HG02763 (cell line): Measurements from ENCODE around the gene PTPRK.

Experiments
- ATAC-seq: cut with Tn5 transposase; IDR thresholded peaks from one replicate; pipeline ENCODE4 v1.9.1; 2021; ENCODE audit warnings: mild to moderate bottlenecking, moderate library complexity; ENCODE audit not compliant: unreplicated experiment

The PTPRK gene

DNA sequence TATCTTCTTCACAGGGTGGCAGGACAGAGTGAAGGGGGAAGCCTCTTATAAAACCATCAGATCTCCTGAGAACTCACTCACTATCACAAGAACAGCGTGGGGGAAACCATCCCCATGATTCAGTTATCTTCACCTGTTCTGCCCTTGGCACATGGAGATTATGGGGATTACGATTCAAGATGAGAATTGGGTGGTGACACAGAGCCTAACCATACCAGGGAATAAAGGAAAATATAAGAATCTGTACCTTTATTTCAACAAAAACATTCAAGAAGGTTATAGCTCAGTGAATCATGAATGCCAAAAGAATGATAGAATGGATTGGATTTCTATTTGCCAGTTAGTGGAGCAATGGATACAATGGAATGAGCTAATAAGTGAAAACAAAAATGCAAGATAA lies 214.4 kb downstream of the PTPRK start:
- no peak for ATAC-seq

- ATAC-seq = no peak
Observed at GRCh38 chr6:128305228-128305627, 215.2 kb downstream of the PTPRK start.

DNA sequence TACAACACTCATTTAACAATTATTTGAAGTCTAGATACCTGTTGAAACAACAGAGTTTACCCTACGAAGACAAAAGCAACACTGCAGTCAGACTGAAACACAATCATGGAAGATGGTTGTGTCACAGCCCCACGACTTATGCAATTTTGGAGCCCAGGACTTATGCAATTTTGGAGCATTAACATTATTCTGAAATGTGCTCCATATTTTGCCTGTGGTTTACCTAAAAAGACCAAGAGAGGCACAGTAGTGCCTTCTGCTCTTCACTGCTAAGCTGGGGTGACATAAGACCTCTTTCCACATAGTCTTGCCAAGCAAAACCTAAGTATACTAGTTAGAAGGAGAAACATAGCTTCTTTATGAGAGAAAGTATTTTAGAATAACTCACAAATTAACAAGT lies 216.5 kb downstream of the PTPRK start:
- ATAC-seq = no peak

DNA sequence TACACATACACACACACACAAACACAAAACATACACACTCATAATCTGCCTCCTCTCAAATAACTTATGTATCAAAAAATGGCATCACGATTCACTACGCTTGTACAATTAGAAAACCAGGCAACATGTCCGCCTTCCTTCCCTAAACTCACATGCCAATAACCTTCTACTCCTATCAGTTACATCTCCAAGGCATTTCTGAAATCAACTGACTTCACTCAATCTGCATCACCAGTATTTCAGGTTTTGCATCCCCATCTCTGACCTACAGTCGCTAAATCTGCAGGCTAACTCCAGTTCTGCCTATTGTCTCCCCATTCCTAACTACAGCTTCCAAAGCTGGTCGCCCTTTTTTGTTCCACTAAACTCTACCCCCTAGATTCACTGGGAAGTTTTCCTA lies 217.5 kb downstream of the PTPRK start:
- no peak for ATAC-seq

DNA sequence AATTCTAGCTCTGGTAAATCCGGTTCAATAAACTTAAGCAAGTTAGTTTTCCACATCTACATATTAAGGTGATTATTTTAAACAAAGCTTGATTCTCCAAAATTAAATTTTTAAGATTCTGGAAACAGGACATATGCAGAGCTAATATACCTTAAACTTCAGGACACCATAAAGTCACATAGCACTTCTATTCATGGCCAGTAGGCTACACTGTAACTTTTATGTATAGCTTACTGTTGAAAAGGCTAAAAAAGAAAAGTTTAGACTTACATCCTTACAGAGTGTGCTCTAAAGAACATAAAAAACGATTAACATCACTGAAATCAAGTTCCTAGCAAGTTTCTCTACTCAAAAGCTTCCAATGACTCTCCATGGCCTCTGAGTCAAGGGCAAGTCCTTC lies 224.7 kb downstream of the PTPRK start:
- ATAC-seq = no peak

GRCh38 chr6:128290221-128290620 lies 230.2 kb downstream of the PTPRK start:
- ATAC-seq = no peak

DNA sequence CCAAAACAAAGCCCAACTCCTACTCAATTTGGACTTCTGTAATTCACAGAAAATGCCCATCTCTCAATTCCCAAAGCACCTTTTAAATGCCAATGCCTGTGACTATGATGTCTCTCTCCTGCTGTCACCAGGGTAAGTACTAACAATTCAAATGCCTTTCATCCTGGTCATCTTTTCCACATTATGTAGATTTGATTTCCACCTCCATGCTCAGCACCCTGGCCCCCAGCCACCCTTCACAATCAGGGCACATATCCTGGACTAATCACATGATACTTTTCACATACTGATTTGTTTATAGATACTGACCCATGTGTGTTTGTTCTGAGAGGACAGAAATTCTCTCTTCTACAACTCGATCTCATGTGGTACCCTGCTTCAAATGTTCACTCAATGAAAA lies 236.3 kb downstream of the PTPRK start:
- no peak for ATAC-seq

DNA sequence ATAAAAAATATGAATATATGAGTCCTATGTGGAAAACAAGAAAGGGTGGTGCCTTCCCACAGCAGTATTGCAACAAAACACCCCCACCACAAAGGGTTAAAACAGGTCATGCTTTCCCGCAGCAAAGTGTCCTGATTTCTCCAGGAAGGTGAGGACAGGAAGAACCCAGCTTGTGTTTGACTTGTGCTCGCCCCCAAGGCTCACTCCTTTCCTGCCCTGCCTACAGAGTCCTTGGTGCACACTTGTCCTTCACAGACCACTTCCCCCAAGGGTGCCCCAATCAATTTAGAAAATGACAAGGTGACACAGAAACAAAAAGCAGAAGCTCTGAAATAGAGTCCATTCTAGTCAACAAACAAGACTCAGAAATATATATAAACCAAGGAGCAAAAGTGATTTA lies 237.4 kb downstream of the PTPRK start:
- ATAC-seq = no peak

DNA sequence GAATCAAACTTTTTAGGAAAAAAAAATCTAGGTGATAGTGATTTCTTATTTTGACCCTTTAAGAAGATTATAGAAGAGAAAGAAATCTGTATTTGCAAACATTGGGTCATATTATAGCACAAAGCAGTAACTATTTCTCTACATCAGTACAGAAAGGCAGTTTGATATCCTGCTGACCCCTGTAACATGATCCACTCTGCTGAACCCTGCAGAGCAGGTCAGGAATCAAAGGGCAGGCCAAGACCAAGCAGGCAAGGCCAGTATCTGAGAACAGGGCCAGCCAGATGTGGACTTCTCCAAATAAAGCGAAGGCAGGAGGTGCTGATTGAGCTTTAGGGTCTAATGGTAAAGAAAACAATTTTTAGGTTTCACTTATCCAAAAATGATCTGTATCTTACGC lies 239.4 kb downstream of the PTPRK start:
- ATAC-seq = no peak

DNA sequence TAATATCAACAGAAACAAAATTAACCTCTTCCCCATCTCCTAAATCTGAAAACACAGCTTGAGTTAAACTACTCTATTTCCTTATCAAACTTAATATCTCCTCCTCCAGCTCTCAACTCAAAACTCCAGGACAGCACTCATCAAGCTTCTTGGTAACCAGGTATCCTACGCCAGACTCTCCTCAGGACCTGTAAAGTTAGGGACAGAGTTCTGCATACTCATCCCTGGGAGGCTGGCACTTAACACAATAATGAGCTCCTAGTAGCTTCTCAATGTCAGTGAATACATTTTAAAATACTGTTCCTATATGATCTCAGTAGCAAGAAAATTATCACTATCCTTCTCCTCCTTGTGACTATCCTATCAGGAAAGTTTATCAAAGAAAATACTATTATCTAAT lies 240.3 kb downstream of the PTPRK start:
- ATAC-seq = no peak

- no peak for ATAC-seq
Observed at GRCh38 chr6:128278836-128279235, 241.6 kb downstream of the PTPRK start.

GRCh38 chr6:128277379-128277778 lies 243.0 kb downstream of the PTPRK start:
- no peak for ATAC-seq

GRCh38 chr6:128276311-128276710 lies 244.1 kb downstream of the PTPRK start:
- no peak for ATAC-seq

GRCh38 chr6:128275681-128276080 lies 244.7 kb downstream of the PTPRK start:
- ATAC-seq = no peak

GRCh38 chr6:128275030-128275429 lies 245.4 kb downstream of the PTPRK start:
- no peak for ATAC-seq

- no peak for ATAC-seq
Observed at GRCh38 chr6:128271527-128271926, 248.9 kb downstream of the PTPRK start.

DNA sequence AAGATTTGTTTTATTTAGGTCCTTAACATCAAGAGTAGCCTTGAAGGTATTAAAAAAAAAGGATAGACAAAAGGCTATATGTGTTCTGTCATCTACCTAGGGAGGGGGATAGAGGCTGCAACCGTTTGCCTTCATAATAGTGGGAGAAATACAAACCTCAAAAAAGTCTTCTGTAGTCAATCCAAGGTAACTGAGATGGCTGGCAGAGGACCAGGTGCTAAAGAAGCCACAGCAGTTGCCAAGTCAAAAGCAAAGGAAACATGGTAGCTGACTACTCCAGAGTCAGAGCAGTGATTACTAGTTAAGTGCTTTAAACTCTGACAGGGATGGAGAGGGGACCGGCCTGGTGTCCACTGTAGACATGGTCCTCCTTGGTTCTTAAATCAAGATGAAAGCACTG lies 249.4 kb downstream of the PTPRK start:
- ATAC-seq = no peak

DNA sequence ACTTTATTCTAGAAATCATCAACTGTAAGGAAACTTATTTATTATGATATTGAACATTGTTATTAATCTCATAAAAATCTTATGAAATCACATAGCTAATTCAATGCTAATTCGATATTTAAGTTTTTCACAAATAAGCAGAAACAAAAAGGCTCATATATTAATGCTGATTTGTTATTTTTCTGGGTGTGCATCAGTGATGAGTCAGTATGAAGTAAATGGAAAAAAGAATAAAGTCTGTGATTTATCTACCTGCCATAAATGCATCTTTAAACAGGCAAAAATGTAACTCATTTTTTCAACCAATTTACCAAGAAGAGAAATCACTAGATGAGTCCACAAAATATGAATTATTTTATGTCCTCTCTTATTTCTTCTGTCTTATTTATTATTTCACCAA lies 253.5 kb downstream of the PTPRK start:
- ATAC-seq = no peak

DNA sequence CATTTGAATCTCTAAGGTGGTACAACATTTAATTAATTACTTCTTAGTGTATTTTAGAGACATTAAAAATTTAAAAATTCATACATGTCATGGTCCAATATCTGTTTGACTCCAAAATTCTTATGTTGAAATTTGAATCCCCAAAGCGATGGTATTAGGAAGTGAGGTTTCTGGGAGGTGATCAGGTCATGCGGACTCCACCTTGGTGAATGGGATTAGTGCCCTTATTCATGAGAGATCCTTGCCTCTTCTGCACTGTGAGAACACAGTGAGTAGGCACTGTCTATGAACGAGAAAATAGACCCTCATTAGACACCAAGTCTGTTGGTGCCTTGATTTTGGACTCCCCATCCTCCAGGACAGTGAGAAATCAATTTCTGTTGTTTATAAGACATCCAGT lies 254.7 kb downstream of the PTPRK start:
- no peak for ATAC-seq

DNA sequence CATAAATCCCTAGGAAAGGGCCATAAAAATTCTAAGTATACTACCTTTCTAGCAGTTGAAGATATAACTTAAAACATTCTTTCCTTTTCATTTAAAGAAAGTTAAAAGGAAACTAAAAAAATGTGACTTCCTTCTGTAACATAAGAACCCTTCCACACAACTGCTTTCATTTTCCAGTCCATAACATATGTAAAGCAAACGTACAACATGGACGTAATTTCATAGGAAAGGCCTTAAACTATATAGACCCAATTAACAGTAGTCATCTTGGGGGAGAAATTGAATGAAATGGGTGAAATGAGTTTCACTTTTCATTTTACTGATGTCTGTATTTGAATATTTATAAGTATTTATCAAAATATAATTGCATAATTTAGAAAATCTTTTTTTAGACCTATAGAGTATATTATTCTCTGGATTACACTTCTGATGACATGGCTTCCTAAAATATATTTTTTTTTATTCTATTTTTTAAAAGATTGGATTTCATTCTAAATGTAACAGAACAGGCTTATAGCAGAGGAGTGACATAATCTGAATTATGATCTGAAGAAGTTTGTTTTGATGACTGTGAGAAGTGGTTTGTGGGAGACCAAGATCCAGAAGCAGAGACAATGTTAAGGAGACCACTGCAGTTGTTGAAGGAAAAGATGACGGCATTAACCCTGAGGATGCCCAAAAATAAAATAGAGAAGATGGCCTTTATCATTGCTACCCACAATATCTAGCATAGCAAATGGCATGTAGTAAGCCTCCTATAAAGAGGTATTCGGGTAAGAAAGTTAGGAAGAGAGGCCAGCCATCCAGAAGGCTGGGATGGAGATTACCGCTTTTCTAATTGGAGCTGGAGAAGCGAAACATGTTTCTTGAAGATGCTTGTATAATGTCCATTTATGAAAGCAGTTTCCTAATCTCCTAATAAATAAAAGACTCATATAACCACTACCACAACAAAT lies 260.4 kb downstream of the PTPRK start:
- peak; percentile 50 for ATAC-seq

DNA sequence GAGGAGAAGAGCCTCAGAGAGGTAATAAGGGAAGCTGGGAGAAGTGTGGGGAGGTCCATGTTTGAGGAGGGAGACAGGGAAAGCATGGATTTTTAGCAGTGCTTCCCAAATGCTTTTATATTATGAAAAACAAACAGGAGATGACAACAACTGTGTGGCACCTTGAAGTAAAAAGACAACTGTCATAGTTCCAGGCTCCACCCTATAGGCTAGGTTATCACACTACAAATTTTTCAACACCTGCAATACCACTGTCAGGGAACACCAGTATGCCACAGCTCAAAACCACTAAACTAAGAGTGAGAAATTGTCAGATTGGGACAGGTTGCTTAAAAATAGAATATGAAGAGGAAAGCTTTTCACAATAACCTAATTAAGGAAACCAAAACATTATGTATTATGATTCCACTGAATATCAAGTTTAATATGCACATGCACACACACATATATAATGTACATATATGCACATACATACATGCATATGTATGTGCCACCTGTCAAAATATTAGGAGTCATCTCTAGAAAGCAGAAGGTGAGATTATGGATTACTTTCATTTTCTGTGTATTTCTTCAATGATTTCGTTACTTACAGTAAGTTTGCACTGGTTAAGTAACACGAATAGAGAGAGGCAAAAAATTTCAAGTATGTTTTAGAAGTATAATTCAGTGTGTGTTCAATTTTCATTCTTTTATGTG lies 261.2 kb downstream of the PTPRK start:
- peak; percentile 91 for ATAC-seq

DNA sequence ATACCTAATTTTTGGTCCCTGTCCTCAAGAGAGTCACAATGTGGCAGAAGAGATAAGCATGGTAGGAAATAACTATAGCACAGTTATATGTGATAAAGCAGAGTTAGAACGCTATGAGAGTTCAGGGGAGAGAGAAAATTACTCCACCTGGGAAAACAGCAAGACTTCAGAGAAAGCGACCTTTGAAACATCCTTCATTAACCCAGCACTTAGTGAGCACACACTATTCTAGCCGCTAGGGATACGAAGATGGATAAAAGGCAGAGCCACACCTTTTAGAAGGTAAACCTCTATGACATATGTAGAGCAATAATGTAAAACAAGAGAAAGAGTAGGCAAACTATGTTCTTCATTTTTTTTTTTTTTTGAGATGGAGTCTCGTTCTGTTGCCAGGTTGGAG lies 264.3 kb downstream of the PTPRK start:
- no peak for ATAC-seq
